AG10803 (cell line): ENCODE measurements around the gene CFAP20DC.

Experiments
- DNase-seq: peaks from one replicate; pipeline ENCODE4 v3.0.0; 2010; ENCODE audit warnings: low read depth
- H3K4me3 ChIP-seq: 2 replicates; pipeline ENCODE4 v1.5.1; 2011; ENCODE audit warnings: mild to moderate bottlenecking, low read length, control low read depth
- TF ChIP-seq, protein P1 (sequence below): conservative IDR thresholded peaks from 2 replicates; pipeline ENCODE4 v1.5.1; 2011; ENCODE audit warnings: mild to moderate bottlenecking, low read length, control low read depth, inconsistent platforms

The CFAP20DC gene

DNA sequence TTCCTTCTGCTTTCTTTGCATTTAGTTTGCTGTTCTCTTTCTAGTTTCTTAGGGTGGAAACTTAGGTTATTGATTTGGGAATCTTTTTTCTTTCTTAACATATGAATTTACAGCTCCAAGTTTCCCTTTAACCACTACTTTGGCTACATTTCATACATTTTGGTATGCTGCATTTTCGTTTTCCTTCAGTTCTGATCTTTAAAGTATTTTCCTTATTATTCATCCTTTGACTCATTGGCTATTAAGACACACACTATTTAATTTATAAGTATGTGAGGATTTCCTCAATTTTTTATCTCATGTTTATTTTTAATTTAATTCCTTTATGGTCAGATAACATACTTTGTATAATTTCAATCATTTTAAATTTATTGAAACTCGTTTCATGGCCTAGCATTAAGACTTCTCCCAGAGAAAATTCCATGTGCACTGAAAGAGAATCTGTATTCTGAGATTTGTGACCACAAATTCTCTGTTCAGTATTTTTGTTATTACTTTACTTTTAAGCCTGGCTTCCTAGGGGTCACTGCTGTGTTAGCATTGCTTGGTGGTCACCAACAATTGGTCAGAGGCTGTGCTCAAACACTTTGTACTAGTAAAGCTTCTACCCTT, 87.7 kb downstream of the CFAP20DC start:
- no peak overlapping the region for H3K4me3 ChIP-seq
- TF ChIP-seq, protein P1, sequence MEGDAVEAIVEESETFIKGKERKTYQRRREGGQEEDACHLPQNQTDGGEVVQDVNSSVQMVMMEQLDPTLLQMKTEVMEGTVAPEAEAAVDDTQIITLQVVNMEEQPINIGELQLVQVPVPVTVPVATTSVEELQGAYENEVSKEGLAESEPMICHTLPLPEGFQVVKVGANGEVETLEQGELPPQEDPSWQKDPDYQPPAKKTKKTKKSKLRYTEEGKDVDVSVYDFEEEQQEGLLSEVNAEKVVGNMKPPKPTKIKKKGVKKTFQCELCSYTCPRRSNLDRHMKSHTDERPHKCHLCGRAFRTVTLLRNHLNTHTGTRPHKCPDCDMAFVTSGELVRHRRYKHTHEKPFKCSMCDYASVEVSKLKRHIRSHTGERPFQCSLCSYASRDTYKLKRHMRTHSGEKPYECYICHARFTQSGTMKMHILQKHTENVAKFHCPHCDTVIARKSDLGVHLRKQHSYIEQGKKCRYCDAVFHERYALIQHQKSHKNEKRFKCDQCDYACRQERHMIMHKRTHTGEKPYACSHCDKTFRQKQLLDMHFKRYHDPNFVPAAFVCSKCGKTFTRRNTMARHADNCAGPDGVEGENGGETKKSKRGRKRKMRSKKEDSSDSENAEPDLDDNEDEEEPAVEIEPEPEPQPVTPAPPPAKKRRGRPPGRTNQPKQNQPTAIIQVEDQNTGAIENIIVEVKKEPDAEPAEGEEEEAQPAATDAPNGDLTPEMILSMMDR = peak; percentile 17; the same call in 1 of the 2 replicates
- peak; percentile 47 for DNase-seq

DNA sequence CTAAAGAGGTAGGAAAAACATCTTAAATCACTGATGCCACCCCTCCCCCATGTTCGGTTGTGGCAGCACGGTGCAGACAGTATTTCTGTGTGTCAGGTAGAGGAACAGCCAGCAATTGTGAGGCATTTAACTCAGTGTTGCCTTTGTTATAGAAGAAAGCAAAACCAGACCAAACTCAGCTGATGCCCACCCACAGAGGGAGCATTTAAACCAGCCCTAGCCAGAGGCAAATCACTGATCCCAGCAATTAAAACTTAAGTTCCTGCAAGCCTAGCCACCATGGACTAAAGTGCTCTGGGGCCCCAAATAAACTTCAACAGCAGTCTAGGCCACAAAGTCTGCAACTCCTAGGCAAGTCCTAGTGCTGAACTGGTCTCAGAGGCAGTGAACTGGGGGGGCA, 94.5 kb downstream of the CFAP20DC start:
- no peak for DNase-seq
- no peak overlapping the region for H3K4me3 ChIP-seq
- TF ChIP-seq, protein P1 = no peak

DNA sequence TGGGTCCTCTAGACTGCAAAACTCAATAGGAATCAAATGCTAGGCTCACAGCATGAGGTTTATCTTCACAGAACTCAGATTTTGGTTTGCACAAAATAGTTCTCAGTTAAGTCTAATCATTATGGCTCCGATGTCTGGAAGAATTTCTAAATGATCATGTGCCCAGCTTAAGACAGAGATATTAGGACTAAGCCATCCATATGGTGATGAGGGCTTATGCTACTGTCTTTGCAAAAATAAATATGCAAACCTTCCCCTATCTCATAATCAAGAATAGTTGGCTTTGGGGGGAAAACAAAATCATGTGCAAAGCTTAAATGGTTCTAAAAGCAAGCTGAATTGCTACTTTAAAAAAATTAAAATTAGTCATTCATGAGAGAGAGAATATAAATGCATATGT, 96.5 kb downstream of the CFAP20DC start:
- H3K4me3 ChIP-seq = no peak overlapping the region
- no peak for DNase-seq
- TF ChIP-seq, protein P1 = no peak

DNA sequence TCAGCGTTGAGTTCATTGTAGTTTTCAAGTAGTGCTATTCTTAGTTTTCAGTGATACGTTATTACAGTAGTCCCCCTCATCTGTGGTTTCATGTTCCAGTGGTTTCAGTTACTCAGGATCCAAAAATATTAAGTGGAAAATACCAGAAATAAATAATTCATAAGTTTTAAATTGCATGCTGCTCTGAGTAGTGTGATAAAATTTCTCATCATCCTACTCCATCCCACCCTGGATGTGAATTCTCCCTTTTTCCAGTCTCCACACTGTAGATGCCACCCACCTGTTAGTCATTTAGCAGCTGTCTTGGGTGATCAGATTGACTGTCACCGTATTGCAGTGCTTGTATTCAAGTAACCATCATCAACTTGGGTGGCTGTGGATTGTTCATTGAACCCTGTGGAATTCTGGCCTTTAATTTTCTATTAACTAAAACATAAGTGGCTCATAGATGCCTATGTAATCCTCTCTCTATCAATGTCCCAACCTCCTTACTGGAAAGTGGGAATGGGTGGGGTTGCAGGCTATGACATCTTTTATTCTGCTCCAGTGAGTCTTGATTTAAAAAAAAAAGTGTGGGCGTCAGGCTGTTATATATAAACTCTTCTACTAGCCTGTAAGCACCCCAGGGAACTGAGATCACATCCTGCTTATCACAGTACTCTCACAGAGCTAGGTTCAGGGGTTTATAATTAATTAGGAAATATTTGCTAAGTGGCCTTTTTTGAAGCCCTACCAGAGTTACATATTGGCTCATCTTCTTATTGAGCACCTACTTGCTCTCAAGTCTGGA, 97.5 kb downstream of the CFAP20DC start:
- no peak overlapping the region for H3K4me3 ChIP-seq
- TF ChIP-seq, protein P1 = no peak
- no peak for DNase-seq

DNA sequence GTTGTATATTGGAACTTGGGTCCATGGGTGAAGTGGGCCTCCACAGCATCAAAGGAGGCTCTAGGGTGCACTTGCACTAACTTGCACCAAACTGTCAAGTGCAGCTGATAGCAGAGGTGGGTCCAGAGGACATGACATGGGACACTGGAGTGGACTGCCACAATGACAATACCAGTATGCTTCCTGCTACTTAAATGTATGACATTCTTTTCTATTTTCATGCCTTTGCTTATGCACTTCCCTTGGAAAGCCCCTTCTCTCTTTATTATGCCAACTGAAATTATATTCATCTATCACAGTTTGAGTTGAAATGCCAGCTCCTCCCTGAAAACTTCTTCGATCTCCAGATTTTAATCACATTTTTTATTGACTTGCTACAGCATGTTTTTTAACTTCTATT, 101.8 kb downstream of the CFAP20DC start:
- no peak for DNase-seq
- no peak overlapping the region for H3K4me3 ChIP-seq
- TF ChIP-seq, protein P1 = no peak

DNA sequence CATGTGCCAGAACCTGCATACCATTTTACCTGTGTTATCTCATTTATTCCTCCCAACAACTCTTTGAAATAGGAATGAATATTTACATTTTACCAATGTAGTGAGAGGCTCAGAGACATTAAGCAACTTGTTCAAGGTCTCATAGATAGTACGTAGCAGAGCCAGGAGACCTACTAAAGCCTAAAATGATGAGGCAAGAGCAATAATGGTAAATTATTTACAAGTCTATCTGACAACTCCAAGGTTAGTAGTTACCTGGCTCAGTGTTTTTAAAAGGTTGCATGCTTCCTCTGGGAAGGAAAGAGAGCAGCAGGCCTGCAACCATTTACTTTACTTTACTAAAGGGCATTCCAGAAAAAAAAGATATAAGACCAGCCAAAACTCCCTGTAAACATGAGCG, 103.0 kb downstream of the CFAP20DC start:
- DNase-seq = no peak
- TF ChIP-seq, protein P1 = no peak
- H3K4me3 ChIP-seq = no peak overlapping the region

DNA sequence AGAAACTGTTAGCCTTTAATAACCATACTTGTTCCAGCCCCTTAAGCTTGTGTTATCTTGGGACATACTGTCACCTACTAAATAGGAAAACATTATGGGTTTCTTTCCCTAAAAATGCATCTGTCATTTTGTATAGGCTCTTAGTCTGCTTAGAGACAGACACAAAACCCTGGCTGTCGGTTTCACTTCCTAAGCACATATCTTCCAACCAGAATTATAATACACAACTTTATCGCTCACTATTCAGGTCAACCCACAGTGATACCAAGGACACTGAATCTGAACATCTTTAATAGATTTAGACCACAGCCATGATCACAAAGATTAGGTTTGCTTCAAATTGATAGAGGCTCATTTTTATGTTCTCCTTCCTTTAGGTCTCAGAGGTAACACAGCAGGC, 111.8 kb downstream of the CFAP20DC start:
- TF ChIP-seq, protein P1 = no peak

More for the DNA sequence above, 111.8 kb downstream of the CFAP20DC start:
- DNase-seq = no peak
- no peak overlapping the region for H3K4me3 ChIP-seq
